Type B pancreatic cell (in vitro differentiated cells): ENCODE results near the gene PKN1. TPM values are rescaled to one million over a fixed set of nuclear protein-coding genes. Genes with fewer than 3 reads are reported as not detected.

Experiments
- DNase-seq: peaks from one replicate; pipeline ENCODE4 v3.0.0; 2021; ENCODE audit warnings: mixed read lengths; ENCODE audit not compliant: unreplicated experiment; ENCODE audit errors: extremely low spot score
- H3K27ac Mint-ChIP-seq: 2 replicates; pipeline ENCODE4 v1.8.0; 2021; ENCODE audit warnings: mild to moderate bottlenecking, mixed read lengths
- H3K27me3 Mint-ChIP-seq: 2 replicates; pipeline ENCODE4 v1.8.0; 2021; ENCODE audit warnings: mixed read lengths
- H3K36me3 Mint-ChIP-seq: 2 replicates; pipeline ENCODE4 v1.8.0; 2021; ENCODE audit warnings: mixed read lengths
- H3K4me1 Mint-ChIP-seq: one replicate; pipeline ENCODE4 v1.8.0; 2021; ENCODE audit warnings: mixed read lengths; ENCODE audit not compliant: unreplicated experiment
- H3K4me3 Mint-ChIP-seq: 2 replicates; pipeline ENCODE4 v1.8.0; 2021; ENCODE audit warnings: mild to moderate bottlenecking, mixed read lengths
- H3K9me3 Mint-ChIP-seq: 2 replicates; pipeline ENCODE4 v1.8.0; 2021; ENCODE audit warnings: mixed read lengths
- CTCF ChIP-seq: fragments of 200-600 bp; sonication (generic); conservative IDR thresholded peaks from 2 replicates; pipeline ENCODE4 v1.5.0; 2021; ENCODE audit warnings: antibody characterized with exemption, mild to moderate bottlenecking
- total RNA-seq: library from RNA; stranded (reverse); gene quantifications from 2 replicates; pipeline ENCODE4 v1.2.1, GENCODE V29; 2021; ENCODE audit warnings: low replicate concordance

PKN1 gene
- total RNA-seq, 1 donor from 2014 or later: 85.3 TPM

DNA sequence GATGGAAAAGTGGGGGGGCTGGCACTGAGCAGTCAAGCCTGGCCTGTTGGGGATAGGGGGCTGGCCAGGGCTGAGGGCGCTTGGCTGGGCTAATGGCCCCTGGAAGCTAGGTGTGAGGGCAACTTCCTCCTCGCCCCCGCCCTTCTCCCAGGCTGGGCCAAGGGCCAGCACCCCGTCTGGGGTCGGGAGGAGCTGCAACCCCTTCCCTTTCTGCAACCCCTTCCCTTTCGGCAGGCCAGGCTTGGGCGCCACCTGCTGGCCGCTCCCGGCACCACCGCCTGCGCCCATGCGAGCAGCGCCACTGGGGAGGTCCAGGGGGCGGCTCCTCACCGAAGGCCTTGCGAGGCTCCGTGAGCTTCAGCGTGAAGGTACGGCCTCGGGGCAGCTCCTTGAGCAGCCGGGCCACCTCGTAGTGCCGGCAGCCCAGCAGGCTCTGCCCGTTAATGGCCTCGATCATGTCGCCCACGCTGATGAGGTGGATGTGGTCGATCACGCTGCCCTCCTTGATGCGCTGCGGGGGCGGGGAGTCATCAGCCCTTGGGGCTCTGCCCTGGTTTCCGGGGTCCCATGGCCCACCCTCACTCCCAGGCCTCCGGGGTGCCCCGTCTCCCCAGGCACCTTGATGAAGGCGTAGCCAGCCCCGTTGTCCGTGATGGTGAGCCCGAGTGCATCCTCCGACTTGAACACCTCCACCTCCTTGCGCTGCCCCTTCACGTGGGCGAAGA is 47.0 kb downstream of the PKN1 start:
- peaks cover 7% of the 10 kb centered on the region for H3K36me3 Mint-ChIP-seq
- H3K27ac Mint-ChIP-seq: peak overlapping the region; percentile 51
- peak; percentile 96 for TF ChIP-seq CTCF
- H3K9me3 Mint-ChIP-seq: no peaks in the 10 kb centered on the region
- peaks cover 17% of the 10 kb centered on the region for H3K4me1 Mint-ChIP-seq
- peaks cover 3% of the 10 kb centered on the region for H3K27me3 Mint-ChIP-seq
- no peak overlapping the region for H3K4me3 Mint-ChIP-seq
- peak; percentile 85 for DNase-seq

DNA sequence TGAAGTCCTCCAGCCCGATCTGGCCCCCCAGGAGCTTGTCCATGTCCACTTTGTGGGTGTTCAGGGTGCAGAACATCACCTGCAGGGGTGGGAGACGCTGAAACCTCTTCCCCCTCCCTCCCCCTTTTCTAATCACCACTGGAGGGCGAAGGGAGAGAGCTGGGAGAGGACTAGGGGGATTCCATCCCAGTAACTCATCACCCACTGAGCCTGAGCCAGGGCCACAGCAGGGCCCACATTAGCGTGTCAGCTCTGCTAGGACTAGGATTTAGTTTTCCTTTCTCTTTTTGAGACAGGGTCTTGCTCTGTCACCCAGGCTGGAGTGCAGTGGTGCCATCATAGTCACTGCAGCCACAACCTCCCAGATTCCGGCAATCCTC is 47.6 kb downstream of the PKN1 start:
- H3K27ac Mint-ChIP-seq: peak overlapping the region; percentile 51
- H3K36me3 Mint-ChIP-seq: peaks cover 7% of the 10 kb centered on the region
- peaks cover 17% of the 10 kb centered on the region for H3K4me1 Mint-ChIP-seq
- H3K27me3 Mint-ChIP-seq: peaks cover 3% of the 10 kb centered on the region
- no peak for TF ChIP-seq CTCF
- no peak for DNase-seq
- H3K9me3 Mint-ChIP-seq: no peaks in the 10 kb centered on the region
- no peak overlapping the region for H3K4me3 Mint-ChIP-seq

DNA sequence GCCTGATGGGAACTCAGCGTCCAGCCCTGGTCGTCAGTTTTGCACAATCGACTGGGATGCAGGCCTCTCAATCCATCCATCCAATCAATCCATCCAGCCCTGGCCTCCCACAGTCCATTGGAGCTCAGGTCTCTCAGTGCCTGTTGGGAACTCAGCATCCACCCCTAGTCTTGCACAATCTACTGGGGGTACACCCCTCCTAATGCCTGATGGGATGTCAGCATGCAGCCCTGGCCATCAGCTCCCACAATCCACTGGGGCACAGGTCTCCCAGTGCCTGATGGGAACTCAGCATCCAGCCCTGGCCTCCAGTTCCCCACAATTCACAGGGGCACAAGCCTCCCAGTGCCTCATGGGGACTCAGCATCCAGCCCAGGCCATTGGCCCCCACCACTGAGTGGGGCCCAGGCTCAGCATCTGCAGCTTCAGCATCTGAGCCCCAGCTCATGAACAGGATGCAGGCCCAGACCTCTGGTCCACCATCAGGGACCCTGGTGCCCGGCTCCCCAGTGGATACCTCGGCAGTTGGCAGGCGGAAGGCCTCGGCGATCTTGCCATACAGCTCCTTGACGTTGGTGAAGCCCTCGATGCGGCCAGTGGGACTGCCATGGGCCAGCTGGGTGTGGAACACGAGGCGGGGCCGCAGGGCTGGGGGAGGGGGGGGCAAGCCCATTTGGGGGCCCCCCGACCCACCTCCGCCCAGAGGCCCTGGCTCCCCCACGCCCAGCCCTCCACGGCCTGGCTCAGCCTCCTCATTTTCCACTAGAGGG is 49.3 kb downstream of the PKN1 start:
- no peak for TF ChIP-seq CTCF
- no peak overlapping the region for H3K27ac Mint-ChIP-seq
- H3K27me3 Mint-ChIP-seq: no peaks in the 10 kb centered on the region
- no peaks in the 10 kb centered on the region for H3K9me3 Mint-ChIP-seq
- H3K4me1 Mint-ChIP-seq: peaks cover 9% of the 10 kb centered on the region
- H3K4me3 Mint-ChIP-seq: no peak overlapping the region
- DNase-seq: no peak
- peaks cover 9% of the 10 kb centered on the region for H3K36me3 Mint-ChIP-seq

DNA sequence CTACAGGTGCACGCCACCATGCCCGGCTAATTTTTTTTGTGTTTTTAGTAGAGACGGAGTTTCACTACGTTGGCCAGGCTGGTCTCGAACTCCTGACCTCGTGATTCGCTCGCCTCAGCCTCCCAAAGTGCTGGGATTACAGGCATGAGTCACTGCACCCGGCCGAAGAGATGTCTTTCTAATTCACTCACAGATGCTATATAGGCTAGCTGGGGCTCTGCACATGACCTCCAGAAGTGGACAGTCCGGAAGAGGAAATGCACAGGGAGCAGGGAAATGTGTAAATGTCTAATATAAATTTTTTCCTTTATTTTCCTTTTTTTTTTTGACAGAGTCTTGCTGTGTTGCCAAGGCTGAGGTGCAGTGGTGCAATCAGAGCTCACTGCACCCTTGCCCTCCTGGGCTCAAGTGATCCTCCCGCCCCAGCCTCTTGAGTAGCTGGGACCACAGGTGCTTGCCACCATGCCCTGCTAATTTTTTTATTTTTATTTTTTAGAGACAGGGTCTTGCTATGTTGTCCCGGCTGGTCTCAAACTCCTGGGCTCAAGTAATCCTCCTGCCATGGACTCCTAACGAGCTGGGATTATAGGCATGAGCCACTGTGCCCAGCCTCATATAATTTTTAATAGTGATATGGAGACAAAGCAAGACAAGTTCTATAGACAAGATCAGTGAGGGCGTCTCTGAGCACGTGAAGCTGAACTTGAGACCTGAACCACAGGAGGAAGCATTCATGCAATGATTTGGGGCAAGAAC is 54.4 kb downstream of the PKN1 start:
- no peak for TF ChIP-seq CTCF
- no peak overlapping the region for H3K27ac Mint-ChIP-seq
- DNase-seq: no peak
- no peaks in the 10 kb centered on the region for H3K9me3 Mint-ChIP-seq
- no peak overlapping the region for H3K4me3 Mint-ChIP-seq
- no peaks in the 10 kb centered on the region for H3K27me3 Mint-ChIP-seq
- H3K36me3 Mint-ChIP-seq: peaks cover 20% of the 10 kb centered on the region
- H3K4me1 Mint-ChIP-seq: peaks cover 4% of the 10 kb centered on the region

DNA sequence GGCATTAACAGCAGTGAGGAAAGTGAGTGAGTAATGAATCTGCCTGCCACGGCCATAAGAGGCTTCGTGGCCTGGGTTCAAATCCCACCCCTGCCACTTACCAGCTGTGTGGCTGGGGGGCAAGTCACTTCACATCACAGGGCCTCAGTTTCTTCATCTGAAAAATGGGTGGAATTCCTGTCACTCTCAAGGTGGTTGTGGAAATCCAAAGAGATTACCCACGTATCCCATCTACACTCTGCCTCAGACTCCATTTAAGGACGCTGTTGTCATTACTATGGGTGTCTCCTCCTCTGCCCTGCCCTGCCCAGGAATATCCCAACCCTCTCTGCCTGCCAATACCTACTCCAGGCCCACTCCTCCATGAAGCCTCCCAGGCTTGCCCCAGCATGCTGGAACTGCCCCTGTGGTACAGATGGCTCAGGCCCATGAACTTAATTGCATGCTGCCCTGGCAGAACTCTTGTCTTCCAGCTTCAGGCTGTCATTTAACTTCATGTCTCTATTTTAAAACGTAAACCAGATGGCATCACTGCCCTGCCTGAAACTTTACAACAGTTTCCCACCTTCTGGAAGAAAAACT is 59.7 kb downstream of the PKN1 start:
- H3K27me3 Mint-ChIP-seq: no peaks in the 10 kb centered on the region
- peak overlapping the region; percentile 65 for H3K4me3 Mint-ChIP-seq
- DNase-seq: no peak
- H3K9me3 Mint-ChIP-seq: no peaks in the 10 kb centered on the region
- peaks cover 21% of the 10 kb centered on the region for H3K36me3 Mint-ChIP-seq
- H3K4me1 Mint-ChIP-seq: peaks cover 23% of the 10 kb centered on the region
- H3K27ac Mint-ChIP-seq: peak overlapping the region; percentile 86
- TF ChIP-seq CTCF: no peak
